HCT116 (cell line): ENCODE data around the gene KCNJ10. TPM values are rescaled to one million over a fixed set of nuclear protein-coding genes. Genes with fewer than 3 reads are reported as not detected.

Experiments used
- ATAC-seq: fragments of 200-7000 bp; cut with Tn5 transposase; 2 replicates; pipeline ENCODE4 v1.9.1; 2020; ENCODE audit warnings: mild to moderate bottlenecking, moderate library complexity
- BruUV-seq: library from RNA; stranded (reverse); fragments of 400-500 nt; replicated peaks from 2 replicates; lab custom pipeline; 2021; lab: Mats Ljungman, UMichigan
- CTCF ChIA-PET: fragments of 300-600 bp; sonication (Branson Sonifier 250); formaldehyde crosslinking; loops from one replicate; lab custom pipeline; 2021; ENCODE audit warnings: antibody characterized with exemption; lab: Charles Lee
- POLR2A ChIA-PET: fragments of 300-600, 350-600 bp; sonication (Branson Sonifier 250); formaldehyde crosslinking; loops from one replicate; lab custom pipeline; 2021; ENCODE audit warnings: antibody characterized with exemption; lab: Charles Lee
- RAD21 ChIA-PET, 2 experiments: fragments of 300-600 bp; sonication (Branson Sonifier 250); formaldehyde crosslinking; loops; one replicate each; lab custom pipeline; 2023; ENCODE audit warnings: low total read pairs in 2 of 2; ENCODE audit not compliant: uncharacterized antibody in 2 of 2, unreplicated experiment in 2 of 2, low non-redundant PET in 1 of 2; lab: Charles Lee
- DNase-seq: peaks from one replicate; pipeline ENCODE4 v3.0.0-alpha.2; 2010; ENCODE audit warnings: low read depth, low spot score
- H2AFZ ChIP-seq: fragments of 200-600 bp; shearing (Covaris generic), sonication (generic); 2 replicates; pipeline ENCODE4 v1.6.1; 2017; ENCODE audit warnings: low read depth, mixed run types, mixed read lengths, antibody characterized with exemption, low read length; ENCODE audit not compliant: poor library complexity, severe bottlenecking
- H3K27ac ChIP-seq: 2 replicates; pipeline ENCODE4 v1.5.1; 2012; ENCODE audit warnings: low read depth, low read length
- H3K27me3 ChIP-seq: fragments of 200-600 bp; sonication (generic); 2 replicates; pipeline ENCODE4 v1.6.1; 2016; ENCODE audit warnings: mixed run types, low read length, mixed read lengths; ENCODE audit not compliant: insufficient read depth
- H3K36me3 ChIP-seq, 2 experiments: fragments of 200-500 bp in 1 of 2; fragments of 200-600 bp in 1 of 2; sonication (Bioruptor generic) in 1 of 2; sonication (generic) in 1 of 2; 2 replicates each; pipeline versions ENCODE4 v1.5.1 to v1.6.1; 2014 to 2016; ENCODE audit warnings: low read length in 2 of 2, inconsistent platforms in 1 of 2, mixed read lengths in 1 of 2, mixed run types in 1 of 2; ENCODE audit not compliant: insufficient read depth in 2 of 2, control insufficient read depth in 1 of 2
- H3K4me1 ChIP-seq, 2 experiments: fragments of 200-600 bp in 1 of 2; sonication (generic) in 1 of 2; 2 replicates each; pipeline versions ENCODE4 v1.5.1 to v1.6.1; 2012 to 2017; ENCODE audit warnings: low read length in 2 of 2, inconsistent platforms in 1 of 2, mild to moderate bottlenecking in 1 of 2, mixed read lengths in 1 of 2, mixed run types in 1 of 2, moderate library complexity in 1 of 2; ENCODE audit not compliant: insufficient read depth in 2 of 2, control insufficient read depth in 1 of 2
- H3K4me2 ChIP-seq: fragments of 200-600 bp; sonication (generic); 2 replicates; pipeline ENCODE4 v1.6.1; 2017; ENCODE audit warnings: mixed run types, low read length, mixed read lengths
- H3K4me3 ChIP-seq, 2 experiments: fragments of 200-600 bp in 1 of 2; sonication (generic) in 1 of 2; replicated peaks in 1 of 2; 2 replicates each; pipeline ENCODE4 v1.5.1; 2011 to 2016; ENCODE audit warnings: low read length in 2 of 2, control low read depth in 1 of 2, low read depth in 1 of 2, mild to moderate bottlenecking in 1 of 2, mixed read lengths in 1 of 2, mixed run types in 1 of 2
- H3K79me2 ChIP-seq: fragments of 200-600 bp; sonication (generic); 2 replicates; pipeline ENCODE4 v1.6.1; 2017; ENCODE audit warnings: mild to moderate bottlenecking, mixed run types, low read length, moderate library complexity, mixed read lengths; ENCODE audit not compliant: insufficient read depth
- H3K9ac ChIP-seq: fragments of 200-600 bp; sonication (generic); 2 replicates; pipeline ENCODE4 v1.6.1; 2016; ENCODE audit warnings: low read length, mixed read lengths
- H3K9me2 ChIP-seq: fragments of 200-600 bp; sonication (generic), shearing (Covaris generic); 2 replicates; pipeline ENCODE4 v1.6.1; 2017; ENCODE audit warnings: mixed run types, mild to moderate bottlenecking, moderate library complexity; ENCODE audit not compliant: insufficient read depth
- H3K9me3 ChIP-seq, 2 experiments: fragments of 200-500 bp in 1 of 2; fragments of 200-600 bp in 1 of 2; sonication (Bioruptor generic) in 1 of 2; sonication (generic) in 1 of 2; 2 replicates each; pipeline ENCODE4 v1.6.1; 2014 to 2017; ENCODE audit warnings: low read length in 2 of 2, mixed read lengths in 2 of 2, inconsistent platforms in 1 of 2, low read depth in 1 of 2, mild to moderate bottlenecking in 1 of 2, mixed run types in 1 of 2, moderate library complexity in 1 of 2; ENCODE audit not compliant: control insufficient read depth in 1 of 2, insufficient read depth in 1 of 2
- H4K20me1 ChIP-seq: fragments of 200-600 bp; sonication (generic), shearing (Covaris generic); 2 replicates; pipeline ENCODE4 v1.6.1; 2017; ENCODE audit warnings: mixed run types, mild to moderate bottlenecking, moderate library complexity; ENCODE audit not compliant: insufficient read depth
- CBX3 ChIP-seq: IDR thresholded peaks from 2 replicates; pipeline ENCODE4 v1.6.1; 2012; ENCODE audit warnings: low read depth
- CTCF ChIP-seq, 3 experiments: fragments of 200-600 bp in 1 of 3; sonication (generic) in 1 of 3; IDR thresholded peaks in 2 of 3; conservative IDR thresholded peaks in 1 of 3; 2 replicates each; pipeline ENCODE4 v1.5.1; 2012 to 2017; ENCODE audit warnings: low read depth in 2 of 3, low read length in 2 of 3, antibody characterized with exemption in 1 of 3, borderline replicate concordance in 1 of 3, control low read depth in 1 of 3, mild to moderate bottlenecking in 1 of 3, mixed read lengths in 1 of 3, mixed run types in 1 of 3, moderate library complexity in 1 of 3; ENCODE audit not compliant: insufficient read depth in 1 of 3
- EGR1 ChIP-seq: IDR thresholded peaks from 2 replicates; pipeline ENCODE4 v1.6.1; 2012; ENCODE audit warnings: low read depth
- ELF1 ChIP-seq: IDR thresholded peaks from 2 replicates; pipeline ENCODE4 v1.6.1; 2012; ENCODE audit warnings: low read depth, borderline replicate concordance
- EZH2 ChIP-seq: fragments of 200-600 bp; sonication (generic); IDR thresholded peaks from 2 replicates; pipeline ENCODE4 v1.6.1; 2017; ENCODE audit warnings: antibody characterized with exemption, mixed run types
- FOSL1 ChIP-seq: IDR thresholded peaks from 2 replicates; pipeline ENCODE4 v1.6.1; 2012; ENCODE audit warnings: low read depth
- JUND ChIP-seq: IDR thresholded peaks from 2 replicates; pipeline ENCODE4 v1.6.1; 2012
- MAX ChIP-seq: IDR thresholded peaks from 2 replicates; pipeline ENCODE4 v1.6.1; 2012
- RAD21 ChIP-seq: IDR thresholded peaks from 2 replicates; pipeline ENCODE4 v1.6.1; 2012; ENCODE audit warnings: low read depth, mild to moderate bottlenecking
- REST ChIP-seq: IDR thresholded peaks from 2 replicates; pipeline ENCODE4 v1.6.1; 2012; ENCODE audit warnings: low read depth
- SIN3A ChIP-seq: IDR thresholded peaks from 2 replicates; pipeline ENCODE4 v1.6.1; 2012; ENCODE audit warnings: low read depth
- SP1 ChIP-seq: IDR thresholded peaks from 2 replicates; pipeline ENCODE4 v1.6.1; 2012; ENCODE audit warnings: low read depth
- TCF7L2 ChIP-seq: IDR thresholded peaks from 2 replicates; pipeline ENCODE4 v1.7.0; 2011; ENCODE audit warnings: borderline replicate concordance, inconsistent platforms; ENCODE audit not compliant: insufficient read depth, insufficient read length; ENCODE audit errors: extremely low read depth
- YY1 ChIP-seq: IDR thresholded peaks from 2 replicates; pipeline ENCODE4 v1.6.1; 2011; ENCODE audit warnings: low read length, low read depth, moderate library complexity, mild to moderate bottlenecking; ENCODE audit not compliant: insufficient replicate concordance; ENCODE audit errors: extremely low read depth
- ZBTB33 ChIP-seq: IDR thresholded peaks from 2 replicates; pipeline ENCODE4 v1.6.1; 2011; ENCODE audit warnings: mild to moderate bottlenecking, low read length, moderate library complexity; ENCODE audit not compliant: insufficient replicate concordance; ENCODE audit errors: extremely low read depth
- ZFX ChIP-seq: fragments of 450-650 bp; IDR thresholded peaks from 2 replicates; pipeline ENCODE4 v1.6.1; 2017
- ZNF274 ChIP-seq: fragments of 200-500 bp; sonication (Bioruptor generic); IDR thresholded peaks from 2 replicates; pipeline ENCODE4 v1.6.1; 2014; ENCODE audit warnings: mild to moderate bottlenecking, low read depth, low read length, inconsistent platforms
- intact Hi-C: fragments of 100-400 bp; cut with micrococcal nuclease; formaldehyde crosslinking; loops from 2 replicates; pipeline ENCODE4 v1.10.0; 2022
- total RNA-seq: library from RNA; stranded (reverse); gene quantifications from one replicate; pipeline ENCODE4 v1.2.1, GENCODE V29; 2021; ENCODE audit not compliant: unreplicated experiment

KCNJ10 gene
- total RNA-seq, 1 experiment from 2014 or later, result 0.57 TPM

DNA sequence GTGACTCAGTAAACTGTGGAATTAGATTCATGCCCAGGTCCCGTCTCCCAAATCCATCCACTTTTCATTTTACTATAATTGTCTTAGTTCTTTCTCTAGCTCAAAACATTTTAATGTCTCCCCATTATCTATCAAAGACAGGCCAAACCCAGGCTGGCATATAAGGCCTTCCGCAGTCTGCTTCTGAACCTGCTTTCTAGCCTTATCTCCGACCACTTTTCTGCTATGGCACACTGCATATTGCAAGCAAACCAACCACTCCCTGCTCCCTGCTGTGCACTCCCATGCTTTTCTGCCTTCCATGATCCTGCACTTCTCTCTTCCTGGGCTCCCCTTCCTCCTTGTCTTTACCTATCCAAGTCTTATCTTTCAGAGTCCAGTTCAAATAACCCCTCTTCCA is 20.9 kb downstream of the KCNJ10 start:
- ChIA-PET RAD21 (no interaction called here), POLR2A (no interaction called here), CTCF (interaction anchor here (1.3 to 1.7 kb wide), 2 partner anchors 9 to 30 kb away, joined by 5 read pairs; no protein-coding TSS in a partner anchor)
- H3K36me3 ChIP-seq, result no peaks in the 10 kb centered on the region
- no peaks in the 10 kb centered on the region for H3K79me2 ChIP-seq
- H3K4me2 ChIP-seq, result no peak overlapping the region
- no peak overlapping the region for H3K27ac ChIP-seq
- ATAC-seq, result no peak
- H3K9me3 ChIP-seq, result no peaks in the 10 kb centered on the region
- H3K9ac ChIP-seq, result no peak overlapping the region
- H3K4me1 ChIP-seq, result peaks cover 4 to 6% of the 10 kb centered on the region in 2 experiments; a peak in 3 of 4 replicates
- H3K27me3 ChIP-seq, result peaks cover 29% of the 10 kb centered on the region
- BruUV-seq, result no TSS peak
- DNase-seq, result no peak
- H4K20me1 ChIP-seq, result no peaks in the 10 kb centered on the region
- H2AFZ ChIP-seq, result no peak overlapping the region
- intact Hi-C loops, result no loop called here
- H3K4me3 ChIP-seq, result no peak overlapping the region
- no peaks in the 10 kb centered on the region for H3K9me2 ChIP-seq
- TF ChIP-seq ZNF274 (no peak), REST (no peak), MAX (no peak), ELF1 (no peak), CBX3 (no peak), YY1 (no peak), CTCF (IDR thresholded peaks at IDR 0.05 in 2 of 3, conservative IDR thresholded peaks at IDR 0.05 in 1 of 3; ENCODE audit: borderline replicate concordance in 1 of 3, insufficient read depth in 1 of 3, low read depth in 2 of 3, low read length in 2 of 3) (no peak), SP1 (no peak), RAD21 (no peak), TCF7L2 (no peak), EGR1 (no peak), EZH2 (no peak), ZFX (no peak), JUND (no peak), SIN3A (no peak), FOSL1 (no peak), ZBTB33 (no peak)
